HG03135 (cell line): ENCODE results near the gene MYLK.

Experiments
- ATAC-seq: cut with Tn5 transposase; IDR thresholded peaks from one replicate; pipeline ENCODE4 v1.9.1; 2021; ENCODE audit warnings: mild to moderate bottlenecking, moderate library complexity; ENCODE audit not compliant: unreplicated experiment

MYLK gene

DNA sequence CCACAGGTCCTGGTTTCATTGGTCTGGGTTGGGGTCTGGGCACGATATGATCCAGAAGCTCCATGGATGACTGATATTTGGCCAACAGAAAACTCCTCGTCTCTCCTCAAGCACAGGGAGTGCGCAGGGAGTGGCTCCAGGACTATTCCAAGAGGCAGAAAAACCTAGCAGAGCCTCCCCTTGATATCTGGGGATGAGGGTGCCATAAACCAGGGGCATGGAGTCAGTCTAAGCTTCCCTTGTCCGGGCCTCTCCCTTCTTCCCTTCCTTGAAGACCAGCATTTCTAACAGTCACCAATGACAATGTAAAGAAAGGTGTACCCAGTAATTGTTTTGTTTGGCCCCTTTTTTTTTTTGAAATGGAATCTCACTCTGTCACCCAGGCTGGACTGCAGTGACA, 199.9 kb downstream of the MYLK start:
- ATAC-seq, result no peak

DNA sequence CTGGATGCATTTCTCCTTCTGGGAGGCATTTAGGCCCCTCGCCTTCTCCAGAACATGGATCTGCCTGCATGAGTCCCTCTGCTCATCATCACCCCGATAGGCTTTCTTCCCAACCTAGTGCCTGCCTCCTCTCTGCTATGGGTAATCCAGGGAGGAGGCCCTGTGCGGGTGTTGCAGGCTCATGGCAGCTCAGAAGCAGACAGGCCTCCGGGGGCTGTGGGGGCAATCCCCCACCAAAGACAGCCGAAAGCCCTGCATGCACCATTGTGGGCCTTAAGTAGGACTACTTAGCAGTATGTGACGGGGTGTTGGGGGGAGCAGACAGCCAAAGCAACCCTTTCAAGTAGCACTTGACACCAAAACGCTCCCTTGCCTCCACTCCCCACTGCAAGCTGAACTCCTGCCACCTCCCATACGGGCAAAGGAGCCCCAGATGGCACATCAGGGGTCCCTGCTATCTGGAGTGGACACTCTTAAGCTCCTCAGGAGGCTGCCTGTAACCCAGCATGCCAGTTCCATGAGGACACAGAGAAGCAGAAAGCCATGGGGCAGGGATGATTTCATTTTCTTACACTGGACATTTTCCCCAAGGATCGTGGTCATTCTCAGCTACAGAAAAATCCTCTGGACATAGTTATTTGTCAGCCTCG, 200.5 kb downstream of the MYLK start:
- ATAC-seq, result no peak

DNA sequence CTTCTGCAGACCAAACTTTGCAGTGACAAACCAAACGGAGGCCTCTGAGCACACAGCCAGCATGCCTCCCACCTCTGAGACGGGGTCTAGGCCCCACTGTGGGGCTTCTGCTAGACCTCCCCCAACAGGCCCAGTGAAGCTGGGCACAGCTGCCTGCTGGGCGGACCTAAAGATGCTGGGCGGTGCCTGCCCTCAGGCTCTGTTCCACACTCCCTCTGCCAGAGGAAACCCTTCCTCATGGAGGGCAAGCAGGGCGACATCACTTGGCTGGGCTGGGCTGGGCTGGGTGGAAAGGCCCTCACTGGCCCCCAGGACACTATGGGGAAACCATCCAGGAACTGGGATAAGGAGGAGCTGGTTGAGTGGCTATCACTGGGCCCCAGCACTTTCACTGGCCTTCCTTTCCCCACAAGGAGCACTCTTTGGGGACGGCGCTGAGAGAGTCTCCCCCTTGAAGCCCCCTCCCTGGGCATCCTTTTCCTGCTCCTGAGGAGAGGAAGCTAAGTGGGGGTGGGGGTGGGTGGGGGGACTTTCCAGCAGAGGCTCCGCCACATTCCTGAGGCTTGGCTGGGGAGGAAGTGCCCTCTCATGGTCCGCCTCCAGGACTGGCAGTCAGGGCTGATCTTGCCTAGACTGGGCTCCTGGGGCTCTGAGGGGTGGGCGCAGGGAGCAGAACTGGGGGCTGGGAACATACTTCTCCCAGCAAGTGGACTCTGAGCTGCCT, 201.2 kb downstream of the MYLK start:
- no peak for ATAC-seq

DNA sequence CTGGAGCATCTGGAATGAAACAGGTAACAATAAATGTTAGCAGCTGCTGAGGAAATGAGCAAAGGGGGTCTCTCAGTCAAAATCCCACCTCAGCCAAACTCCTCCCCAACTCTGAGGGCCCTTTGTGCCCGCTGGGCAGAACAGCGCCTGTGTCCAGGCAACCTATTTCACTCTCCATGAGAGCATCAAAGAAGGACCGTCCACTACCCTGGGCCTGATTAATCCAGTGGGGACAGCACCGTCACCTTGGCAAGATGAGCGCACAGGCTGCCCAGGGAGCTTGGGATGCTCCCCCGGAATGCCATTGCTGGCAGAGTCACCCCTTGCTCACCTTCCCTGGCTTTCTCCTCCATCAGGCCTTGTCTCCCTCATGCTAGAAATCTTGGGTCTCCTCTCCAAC, 201.8 kb downstream of the MYLK start:
- ATAC-seq, result no peak

DNA sequence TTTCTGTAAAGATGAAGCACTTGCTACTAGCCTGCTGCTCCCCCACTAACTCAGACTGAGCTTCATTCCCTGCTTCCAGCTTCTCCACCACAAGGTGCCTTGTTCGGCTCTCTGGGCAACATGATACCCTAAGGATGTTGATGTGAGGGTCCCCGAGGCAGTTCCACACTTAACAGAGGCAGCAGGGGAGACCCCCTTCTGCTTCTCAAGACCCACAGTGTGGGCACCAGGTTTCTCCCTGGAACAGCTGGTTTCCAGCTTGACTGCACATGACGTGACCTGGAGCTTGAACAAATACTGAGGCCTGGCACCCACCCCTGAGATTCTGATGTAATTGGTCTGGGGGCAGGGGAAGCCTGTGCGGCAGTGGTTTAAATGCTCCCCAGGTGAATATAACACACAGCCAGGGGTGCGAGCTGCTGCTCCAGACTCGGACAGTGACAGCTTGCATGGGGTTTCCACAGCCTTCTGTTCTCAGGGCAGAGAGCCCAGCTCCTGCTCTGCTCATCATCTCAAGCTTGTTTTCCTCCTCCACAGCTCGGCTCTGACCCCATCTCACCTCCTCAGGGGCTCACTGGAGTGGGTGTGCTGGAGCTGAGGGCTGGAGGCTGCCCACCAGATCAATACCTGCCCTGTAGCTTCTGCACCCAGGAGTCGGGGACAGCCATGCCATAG, 204.3 kb downstream of the MYLK start:
- ATAC-seq, result no peak

DNA sequence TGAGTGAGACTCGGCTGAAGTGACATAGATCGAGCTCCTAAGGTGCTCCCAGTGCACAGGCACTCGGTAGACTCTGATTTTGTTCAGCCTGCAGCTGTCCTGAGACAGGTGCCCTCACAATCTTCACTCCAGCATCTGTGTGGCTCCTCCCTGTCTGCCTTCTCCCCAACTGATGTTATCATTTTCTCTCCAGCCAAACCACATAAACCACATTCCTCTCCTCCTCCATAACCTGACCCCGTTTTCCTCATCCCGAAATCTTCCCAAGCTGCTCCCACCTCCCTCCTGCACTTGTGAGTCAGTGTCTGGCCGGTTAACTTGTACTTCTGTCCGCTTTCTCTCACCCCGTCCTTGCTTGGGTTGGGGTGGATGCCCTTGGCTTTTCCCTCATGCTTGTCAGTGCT, 206.0 kb downstream of the MYLK start:
- ATAC-seq, result no peak

DNA sequence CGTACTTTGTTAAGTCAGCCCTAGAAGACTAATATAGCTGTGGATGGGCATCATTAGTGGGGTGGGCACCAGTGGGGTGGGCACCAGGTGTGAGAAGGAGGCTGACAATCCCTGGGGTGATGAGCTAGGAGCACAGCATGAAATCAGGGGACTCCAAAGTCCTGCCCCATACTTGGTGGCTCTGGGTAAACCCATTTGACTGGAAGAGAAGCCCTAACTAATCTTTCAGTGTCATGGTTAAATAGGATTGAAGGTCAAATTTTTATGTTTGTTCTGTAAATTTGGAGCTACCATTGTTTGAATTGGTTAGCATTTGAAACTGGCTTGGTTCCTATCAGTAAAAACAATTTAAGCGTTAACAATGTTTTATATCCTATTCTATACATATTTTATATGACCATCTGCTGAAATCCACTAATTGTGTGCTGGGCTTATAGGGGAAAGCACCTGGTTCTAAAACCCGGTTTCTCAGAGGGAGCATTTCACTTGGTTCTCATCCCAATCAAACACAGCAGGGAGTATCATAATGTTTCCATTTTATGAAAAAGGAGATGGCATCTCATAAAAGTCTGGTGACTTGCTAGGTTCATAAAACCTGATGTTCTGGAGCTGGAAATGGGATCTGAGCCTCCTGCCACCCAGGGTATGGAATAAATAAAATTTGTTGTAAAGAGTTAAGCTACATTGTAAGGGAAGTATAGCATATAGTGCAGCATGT, 211.5 kb downstream of the MYLK start:
- ATAC-seq, result no peak

DNA sequence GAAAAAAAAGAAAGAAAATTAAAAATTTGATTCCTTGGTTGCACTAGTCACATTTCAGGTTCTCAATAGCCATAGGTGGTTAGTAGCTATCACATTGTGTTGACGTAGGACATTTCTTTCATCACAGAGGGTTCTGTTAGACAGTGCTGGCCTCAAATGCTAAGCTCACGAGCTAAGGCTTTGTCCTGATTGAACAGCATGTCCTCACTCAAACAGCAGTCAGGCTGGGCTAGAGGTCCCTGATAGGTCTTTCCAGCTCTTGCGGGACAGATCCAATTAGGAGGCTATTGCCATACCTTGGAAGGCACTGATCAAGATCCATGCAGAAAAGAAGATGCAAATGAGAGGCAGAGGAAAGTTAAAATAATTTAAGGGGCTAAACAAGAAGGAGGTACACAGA, 213.4 kb downstream of the MYLK start:
- ATAC-seq, result no peak

DNA sequence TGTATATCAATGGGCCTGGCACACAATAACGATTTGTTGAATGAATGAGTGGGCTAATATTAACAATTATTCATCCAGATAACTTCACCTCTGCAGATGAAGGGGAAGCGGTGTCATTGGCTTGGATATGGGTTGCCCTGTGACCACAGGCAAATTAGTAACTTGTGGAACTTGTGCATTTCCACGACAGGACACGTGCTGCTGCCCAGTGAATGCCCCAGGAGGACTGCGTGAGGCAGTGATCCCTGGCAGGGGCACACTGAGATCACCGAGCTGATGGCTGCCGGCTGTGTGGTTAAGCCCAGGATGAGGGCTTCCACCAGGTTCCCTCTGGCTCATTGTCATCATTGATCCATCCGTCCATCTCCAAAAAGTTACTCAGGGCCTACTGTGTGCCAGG, 215.2 kb downstream of the MYLK start:
- no peak for ATAC-seq

DNA sequence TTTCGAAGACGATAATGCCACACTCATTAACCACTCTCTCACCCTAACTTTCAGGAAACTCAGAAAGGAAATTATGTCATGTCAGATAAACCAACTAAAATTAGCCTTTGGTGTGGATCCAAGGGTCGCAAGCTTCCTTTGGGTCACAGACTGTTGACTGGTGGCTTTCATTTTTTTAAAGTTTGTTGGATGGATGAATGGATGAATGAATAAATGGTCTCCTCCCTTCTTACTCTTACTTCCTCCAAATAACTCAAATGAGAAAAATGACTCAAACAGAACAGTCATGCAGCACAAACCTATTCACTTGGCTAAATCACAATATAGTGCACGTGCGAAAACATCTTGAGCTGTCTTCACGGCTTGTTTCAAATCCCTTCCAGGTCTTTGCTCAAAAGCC, 216.3 kb downstream of the MYLK start:
- ATAC-seq, result no peak

DNA sequence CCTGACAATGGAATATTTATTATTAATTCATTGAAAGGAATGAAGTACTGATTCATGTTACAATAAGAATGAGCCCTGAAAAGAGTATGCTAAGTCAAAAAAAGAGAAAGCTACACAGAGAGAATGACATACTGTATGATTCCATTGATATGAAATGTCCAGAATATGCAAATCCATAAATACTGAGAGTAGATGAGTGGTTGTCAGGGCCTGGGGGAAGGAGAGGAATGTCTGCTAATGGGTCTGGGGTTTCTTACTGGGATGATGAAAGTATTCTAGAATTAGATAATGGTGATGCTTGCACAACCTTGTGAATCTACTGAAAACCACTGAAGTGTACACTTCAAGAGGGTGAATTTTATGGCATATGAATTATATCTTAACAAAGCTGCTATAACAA, 219.4 kb downstream of the MYLK start:
- no peak for ATAC-seq

DNA sequence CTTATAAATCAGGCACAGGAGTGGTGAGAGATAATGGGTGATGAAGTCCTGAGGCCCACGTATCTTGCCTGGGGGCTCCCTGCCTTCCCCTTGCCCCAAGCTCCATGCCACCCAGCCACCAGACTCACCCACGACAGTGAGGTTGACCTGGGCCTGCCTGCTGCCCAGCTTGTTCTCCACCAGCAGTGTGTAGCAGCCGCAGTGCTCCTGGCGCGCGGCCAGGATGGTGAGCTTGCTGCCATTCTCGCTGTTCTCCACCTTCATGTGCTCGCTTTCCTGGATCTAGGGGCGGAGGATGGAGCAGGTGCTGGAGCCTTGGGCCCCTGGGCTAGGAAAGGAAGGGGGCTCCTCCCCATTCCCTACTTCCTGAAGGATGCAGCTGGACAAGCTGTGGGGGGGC, 220.2 kb downstream of the MYLK start:
- ATAC-seq, result no peak

DNA sequence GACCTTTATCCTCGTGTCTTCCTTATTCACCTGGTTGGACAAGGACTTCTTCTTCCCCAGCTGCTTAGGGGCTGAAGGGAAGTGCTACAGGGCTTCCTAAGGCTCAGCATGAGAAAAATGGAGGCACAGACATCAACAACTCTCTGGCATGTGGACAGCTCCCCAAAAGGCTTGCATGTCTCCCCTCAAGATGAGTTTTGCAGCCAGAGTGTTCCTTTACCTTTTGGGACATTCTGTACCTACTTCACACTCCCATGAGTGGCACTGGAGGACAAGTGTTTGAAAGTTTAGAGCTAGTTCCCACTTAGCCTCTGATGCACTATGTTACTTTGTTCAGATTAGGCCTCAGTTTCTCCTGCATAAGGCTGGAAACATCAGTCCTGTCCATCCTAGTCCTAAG, 222.2 kb downstream of the MYLK start:
- no peak for ATAC-seq

DNA sequence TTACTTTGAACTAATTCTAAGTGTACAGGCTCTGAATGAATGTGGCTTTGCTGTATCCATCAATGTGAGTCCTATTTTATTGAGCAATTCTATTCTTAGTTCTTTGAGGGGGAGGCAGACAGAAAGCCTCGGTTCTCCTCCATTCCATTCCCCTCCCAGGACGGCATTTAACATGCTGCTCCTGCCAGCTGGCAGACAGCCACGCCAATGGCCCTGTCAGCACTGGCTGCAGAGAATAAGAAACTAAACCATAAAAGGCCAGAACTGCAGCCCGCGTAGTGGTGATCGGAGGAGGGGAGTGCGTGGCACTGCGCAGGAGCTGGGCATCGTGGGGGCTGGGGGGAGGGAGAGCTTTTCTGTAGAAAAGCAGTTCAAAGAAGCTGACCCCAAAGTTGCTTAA, 223.2 kb downstream of the MYLK start:
- no peak for ATAC-seq

DNA sequence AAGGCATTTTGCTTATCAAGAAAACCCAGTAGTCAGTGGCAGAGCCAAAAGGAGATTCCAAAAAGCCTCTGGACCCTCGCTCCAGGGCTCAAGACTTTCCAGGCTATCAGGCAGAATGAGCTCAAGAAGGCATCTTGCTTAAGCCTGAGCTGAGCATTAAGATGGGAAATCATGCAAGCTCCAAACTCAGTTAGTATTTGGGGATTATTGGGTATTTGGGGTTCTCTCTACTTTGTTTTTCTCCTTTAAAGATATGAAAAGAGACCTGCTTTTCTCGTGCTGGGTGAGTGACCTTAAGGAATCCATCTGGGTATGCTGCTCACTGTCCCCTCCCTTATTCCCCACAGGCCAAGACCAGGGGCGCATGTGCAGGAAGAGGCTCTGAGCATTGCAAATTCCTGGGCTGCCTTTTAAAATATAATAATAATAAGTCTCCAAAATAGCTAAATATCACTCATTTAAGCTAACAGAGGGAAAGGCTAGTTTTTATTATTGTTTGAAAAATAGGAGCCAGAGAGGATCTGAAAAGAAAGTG, 223.9 kb downstream of the MYLK start:
- ATAC-seq, result no peak

DNA sequence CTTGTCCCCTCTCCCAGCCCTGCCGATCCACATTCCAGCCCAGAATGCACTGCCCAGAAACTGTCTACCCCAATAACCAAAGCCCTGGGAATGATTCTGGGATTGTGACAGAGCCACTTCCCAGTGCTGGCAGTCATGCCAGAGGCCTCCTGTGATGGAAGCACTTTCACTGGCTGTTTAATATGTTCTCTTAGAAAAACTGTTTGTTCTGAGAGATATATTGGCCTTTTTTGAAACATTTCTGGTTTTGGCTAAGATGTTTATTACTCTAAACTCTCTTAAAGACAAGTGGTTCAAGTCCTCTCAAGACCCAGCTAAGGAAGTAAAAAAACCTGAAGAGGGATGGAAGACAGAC, 225.3 kb downstream of the MYLK start:
- ATAC-seq, result no peak

DNA sequence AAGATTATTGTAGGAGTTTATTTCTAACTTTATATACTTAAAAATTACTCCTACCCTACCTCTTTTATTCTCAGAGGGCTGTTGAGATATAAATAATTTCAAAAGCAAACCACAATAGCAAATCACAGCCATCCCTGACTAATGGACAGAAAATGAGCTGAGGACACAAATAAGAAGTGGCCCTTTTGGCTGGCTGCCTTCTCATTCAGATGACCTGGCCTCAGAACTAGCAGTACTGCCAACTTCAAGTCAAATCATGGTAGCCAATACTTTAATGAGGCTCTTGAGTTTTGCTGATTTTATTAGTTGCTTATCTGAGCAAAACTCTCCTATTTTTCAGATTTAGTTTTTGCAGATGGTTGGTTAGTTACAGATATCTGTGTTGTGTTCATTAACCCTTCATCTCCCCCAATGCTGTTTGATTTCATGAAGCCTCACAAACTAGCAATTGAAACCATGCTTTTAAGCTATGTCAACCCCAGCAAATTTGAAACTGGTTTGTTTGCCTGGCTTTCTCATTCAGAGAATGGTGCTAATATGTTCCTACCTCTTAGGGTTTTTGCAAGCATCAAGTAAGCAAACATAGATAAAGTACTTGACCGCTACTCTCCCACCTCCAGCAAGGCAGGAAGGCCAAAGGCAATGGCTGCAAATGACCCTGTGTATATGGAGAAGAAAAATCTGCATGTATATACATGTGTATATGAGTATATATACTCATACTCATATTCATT, 225.8 kb downstream of the MYLK start:
- ATAC-seq, result no peak

DNA sequence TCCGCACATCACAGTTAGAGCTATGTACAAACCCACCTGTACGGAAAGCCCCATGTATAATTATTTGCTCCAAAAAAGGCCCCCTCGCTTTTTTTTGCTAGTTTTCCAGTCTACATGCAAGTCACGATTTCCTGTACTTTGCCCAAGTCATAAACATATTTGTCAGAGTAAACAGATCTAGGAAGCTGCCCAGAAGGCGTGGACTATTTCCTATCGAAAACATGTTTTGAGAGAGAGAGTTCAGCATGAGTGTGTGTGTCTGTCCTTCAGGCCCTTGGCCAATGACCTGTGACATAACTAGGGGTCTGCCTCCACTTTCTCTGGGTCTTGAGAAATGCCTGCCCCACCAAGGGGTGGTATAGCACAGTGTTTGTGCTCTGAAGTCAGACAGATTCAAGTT, 226.6 kb downstream of the MYLK start:
- no peak for ATAC-seq

DNA sequence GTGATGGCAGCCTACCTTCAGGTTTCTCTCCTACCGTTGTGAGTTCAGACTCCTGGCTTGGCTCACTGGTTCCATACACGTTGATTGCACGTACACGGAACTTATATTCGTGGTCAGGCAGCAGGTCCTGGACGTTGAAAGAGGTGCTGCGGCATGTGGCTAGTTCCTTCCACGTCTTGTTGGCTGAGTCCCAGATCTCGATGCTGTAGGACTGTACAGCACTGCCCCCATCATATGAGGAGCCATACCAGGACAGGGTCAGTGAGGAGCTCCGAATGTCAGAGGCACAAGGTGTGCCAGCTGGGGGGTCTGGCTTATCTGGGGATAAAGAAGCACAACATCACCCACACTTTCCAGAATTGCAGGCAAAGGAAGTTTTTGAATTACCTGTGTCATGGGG, 227.0 kb downstream of the MYLK start:
- ATAC-seq, result no peak

DNA sequence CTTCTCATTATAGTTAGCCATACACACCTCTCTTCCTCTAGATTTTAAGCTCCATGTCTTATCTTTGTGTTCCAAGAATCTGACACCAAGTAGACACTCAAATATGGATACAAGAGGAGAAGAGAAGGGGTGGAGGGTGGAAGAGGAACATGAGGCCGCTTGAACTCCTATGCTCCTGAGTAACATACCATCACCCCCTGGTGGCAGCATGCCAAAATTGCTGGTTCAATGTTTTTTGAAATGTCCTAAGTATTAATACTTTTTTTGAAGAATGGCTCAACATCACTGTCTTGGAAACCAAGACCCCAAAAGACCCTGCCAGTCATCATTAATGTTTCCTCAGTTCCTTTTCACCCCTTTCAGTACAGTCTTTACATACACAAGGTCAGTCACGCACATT, 227.4 kb downstream of the MYLK start:
- ATAC-seq, result no peak

DNA sequence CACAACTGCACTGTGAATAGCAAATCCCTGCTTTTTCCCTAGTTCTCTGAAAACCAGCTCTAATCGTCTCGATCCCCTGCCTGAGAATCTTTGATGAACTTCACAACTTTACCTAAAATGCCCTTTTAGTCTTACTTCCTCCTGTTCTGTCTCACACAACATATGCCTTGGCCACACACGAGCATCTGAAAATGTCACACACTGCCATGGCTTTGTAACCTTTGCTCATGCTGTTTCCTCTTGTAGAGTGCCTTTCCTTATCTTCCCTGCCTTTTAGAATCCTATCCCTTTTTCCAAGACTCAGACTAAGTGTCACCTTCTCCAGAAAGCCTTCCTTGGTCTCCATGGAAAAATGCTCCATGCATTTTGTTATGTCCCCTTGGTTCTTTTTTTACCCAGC, 227.9 kb downstream of the MYLK start:
- ATAC-seq, result no peak
